GM12865 (cell line): ENCODE results near the gene IQGAP3.

Source experiments
- DNase-seq: peaks from one replicate; pipeline ENCODE4 v3.0.0; 2010; ENCODE audit warnings: low read depth
- H3K4me3 ChIP-seq: 2 replicates; pipeline ENCODE4 v1.5.1; 2011; ENCODE audit warnings: mild to moderate bottlenecking, low read depth, low read length, control low read depth
- TF ChIP-seq, protein P1 (sequence below): IDR thresholded peaks from 2 replicates; pipeline ENCODE4 v1.5.1; 2011; ENCODE audit warnings: low read length, control low read depth, low read depth, inconsistent platforms; ENCODE audit not compliant: insufficient read depth; ENCODE audit errors: missing control alignments

The IQGAP3 gene

GRCh38 chr1:156565519-156565918 lies 6.8 kb downstream of the IQGAP3 start:
- TF ChIP-seq, protein P1, sequence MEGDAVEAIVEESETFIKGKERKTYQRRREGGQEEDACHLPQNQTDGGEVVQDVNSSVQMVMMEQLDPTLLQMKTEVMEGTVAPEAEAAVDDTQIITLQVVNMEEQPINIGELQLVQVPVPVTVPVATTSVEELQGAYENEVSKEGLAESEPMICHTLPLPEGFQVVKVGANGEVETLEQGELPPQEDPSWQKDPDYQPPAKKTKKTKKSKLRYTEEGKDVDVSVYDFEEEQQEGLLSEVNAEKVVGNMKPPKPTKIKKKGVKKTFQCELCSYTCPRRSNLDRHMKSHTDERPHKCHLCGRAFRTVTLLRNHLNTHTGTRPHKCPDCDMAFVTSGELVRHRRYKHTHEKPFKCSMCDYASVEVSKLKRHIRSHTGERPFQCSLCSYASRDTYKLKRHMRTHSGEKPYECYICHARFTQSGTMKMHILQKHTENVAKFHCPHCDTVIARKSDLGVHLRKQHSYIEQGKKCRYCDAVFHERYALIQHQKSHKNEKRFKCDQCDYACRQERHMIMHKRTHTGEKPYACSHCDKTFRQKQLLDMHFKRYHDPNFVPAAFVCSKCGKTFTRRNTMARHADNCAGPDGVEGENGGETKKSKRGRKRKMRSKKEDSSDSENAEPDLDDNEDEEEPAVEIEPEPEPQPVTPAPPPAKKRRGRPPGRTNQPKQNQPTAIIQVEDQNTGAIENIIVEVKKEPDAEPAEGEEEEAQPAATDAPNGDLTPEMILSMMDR: no peak
- no peak for DNase-seq

GRCh38 chr1:156560585-156561163 lies 11.7 kb downstream of the IQGAP3 start:
- no peak for DNase-seq
- no peak overlapping the region for H3K4me3 ChIP-seq
- TF ChIP-seq, protein P1: no peak

More at GRCh38 chr1:156565519-156565918, 6.8 kb downstream of the IQGAP3 start:
- no peak overlapping the region for H3K4me3 ChIP-seq

DNA sequence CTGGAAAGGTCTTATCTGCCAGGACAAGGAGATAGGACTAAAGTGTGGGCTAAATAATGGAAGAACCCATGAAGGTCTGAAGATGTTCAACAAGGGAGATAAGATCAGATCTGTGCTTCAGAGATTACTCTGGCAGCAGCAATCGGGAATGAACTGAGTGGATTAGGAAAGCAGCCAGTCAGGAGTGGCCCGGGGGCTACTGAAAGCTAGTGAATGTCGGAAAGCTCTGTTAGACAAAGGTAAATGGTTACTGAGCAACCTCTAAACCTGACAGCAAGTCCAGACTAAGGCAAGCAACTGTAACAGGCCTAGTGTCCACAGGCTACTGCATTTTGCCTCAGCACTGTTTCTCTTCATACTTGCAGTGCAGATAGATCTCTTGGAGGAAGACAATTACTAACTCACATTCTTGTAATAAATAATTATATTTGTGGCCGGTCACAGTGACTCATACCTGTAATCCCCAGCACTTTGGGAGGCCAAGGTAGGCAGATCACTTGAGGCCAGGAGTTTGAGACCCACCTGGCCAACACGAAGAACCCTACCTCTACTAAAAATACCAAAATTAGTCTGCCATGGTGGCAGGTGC lies 12.5 kb downstream of the IQGAP3 start:
- TF ChIP-seq, protein P1: no peak
- no peak overlapping the region for H3K4me3 ChIP-seq
- no peak for DNase-seq

DNA sequence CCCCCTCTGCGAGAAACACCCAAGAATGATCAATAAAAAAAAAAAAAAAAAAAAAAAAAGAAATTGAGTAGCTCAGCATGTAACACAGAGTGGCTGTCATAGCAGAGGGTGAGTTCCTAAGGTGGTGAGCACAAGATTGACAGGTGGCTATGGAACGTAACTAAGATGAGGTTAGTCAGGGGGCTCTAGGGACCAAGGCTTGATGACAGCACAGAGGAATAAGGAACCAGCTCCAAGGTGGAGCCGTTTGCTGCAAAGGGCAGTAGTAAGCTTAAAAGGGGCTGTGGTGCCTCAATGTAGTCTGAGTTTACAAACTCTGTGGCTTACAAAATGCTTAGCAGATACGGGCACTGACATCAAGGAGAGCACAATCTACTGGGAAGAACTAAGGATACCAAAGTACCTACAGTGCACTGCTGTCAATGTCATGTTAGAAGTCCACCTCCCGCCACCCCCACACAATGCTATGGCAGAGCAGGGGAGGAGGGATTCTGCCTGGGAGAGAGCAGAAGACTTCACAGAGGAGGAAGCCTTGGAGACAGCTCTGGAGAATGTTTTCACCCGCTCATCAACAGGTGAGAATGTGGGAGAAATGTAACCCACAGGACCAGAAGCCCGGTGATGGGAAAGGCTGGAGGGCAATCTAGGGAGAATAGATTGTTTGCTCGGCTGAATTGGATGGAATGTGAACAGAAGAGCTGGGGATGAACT lies 13.1 kb downstream of the IQGAP3 start:
- TF ChIP-seq, protein P1: no peak
- DNase-seq: no peak
- H3K4me3 ChIP-seq: no peak overlapping the region

- TF ChIP-seq, protein P1: no peak
- no peak overlapping the region for H3K4me3 ChIP-seq
- no peak for DNase-seq
Measured at GRCh38 chr1:156556354-156556753, 16.0 kb downstream of the IQGAP3 start.

DNA sequence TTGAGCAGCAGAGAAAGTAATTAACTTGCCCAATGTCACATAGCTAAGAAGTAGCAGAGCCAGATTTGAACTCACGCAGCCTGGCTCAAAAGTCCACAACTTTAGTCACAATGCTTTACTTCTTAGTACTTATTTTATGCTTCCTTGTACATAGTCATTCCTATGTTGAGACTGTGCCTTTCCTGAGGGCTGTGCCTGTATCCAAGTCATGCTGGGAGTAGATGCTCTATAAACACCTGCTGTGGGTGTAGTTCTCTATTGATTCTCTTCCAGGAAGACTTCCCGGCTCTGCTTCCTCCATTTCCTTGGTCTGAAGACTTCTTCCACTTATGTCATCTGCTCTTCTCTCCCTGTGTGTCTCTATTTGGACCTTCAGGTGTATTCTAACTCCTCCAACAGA lies 16.6 kb downstream of the IQGAP3 start:
- TF ChIP-seq, protein P1: no peak
- DNase-seq: no peak
- no peak overlapping the region for H3K4me3 ChIP-seq
